ENCODE measurements around the gene IRAK1. TPM values are rescaled to one million over a fixed set of nuclear protein-coding genes. Genes with fewer than 3 reads are reported as not detected.

The IRAK1 gene
- total and polyA plus RNA-seq, 2 of the 13 experiments (the other 11 are each of a cell fraction or from before 2014, with no cell fraction given), result 57.7 to 77.3 TPM

DNA sequence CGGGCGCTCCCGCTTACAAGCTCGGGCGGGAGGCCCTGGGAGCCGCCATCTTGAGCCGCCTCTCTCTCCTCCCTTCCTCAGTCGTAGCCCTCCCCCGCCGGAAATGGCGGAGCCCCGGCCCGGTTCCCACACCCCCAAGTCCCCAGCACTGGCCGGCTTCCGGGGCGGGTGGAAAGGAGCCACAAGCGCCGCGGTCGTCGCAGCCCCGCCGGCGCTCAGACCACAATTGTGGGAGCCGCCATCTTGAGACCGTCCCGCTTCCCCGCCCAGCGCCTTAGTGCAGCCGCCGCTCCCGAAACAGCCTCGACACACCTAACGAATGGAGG, 48.6 kb downstream of the IRAK1 start (continued):
- TF ChIP-seq ZSCAN29 (CRISPR knock-in tag; conservative IDR thresholded peaks at IDR 0.05), result no peak
- no peak for TF ChIP-seq ZFP82 (CRISPR knock-in tag; IDR thresholded peaks at IDR 0.05; ENCODE audit: borderline replicate concordance)
- TF ChIP-seq, protein P1, sequence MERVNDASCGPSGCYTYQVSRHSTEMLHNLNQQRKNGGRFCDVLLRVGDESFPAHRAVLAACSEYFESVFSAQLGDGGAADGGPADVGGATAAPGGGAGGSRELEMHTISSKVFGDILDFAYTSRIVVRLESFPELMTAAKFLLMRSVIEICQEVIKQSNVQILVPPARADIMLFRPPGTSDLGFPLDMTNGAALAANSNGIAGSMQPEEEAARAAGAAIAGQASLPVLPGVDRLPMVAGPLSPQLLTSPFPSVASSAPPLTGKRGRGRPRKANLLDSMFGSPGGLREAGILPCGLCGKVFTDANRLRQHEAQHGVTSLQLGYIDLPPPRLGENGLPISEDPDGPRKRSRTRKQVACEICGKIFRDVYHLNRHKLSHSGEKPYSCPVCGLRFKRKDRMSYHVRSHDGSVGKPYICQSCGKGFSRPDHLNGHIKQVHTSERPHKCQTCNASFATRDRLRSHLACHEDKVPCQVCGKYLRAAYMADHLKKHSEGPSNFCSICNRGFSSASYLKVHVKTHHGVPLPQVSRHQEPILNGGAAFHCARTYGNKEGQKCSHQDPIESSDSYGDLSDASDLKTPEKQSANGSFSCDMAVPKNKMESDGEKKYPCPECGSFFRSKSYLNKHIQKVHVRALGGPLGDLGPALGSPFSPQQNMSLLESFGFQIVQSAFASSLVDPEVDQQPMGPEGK (CRISPR knock-in tag; IDR thresholded peaks at IDR 0.05), result 0 out of 2 replicates have a peak, but pooled peaks have one; percentile 35
- no peak for TF ChIP-seq ZSCAN22 (CRISPR knock-in tag; IDR thresholded peaks at IDR 0.05)
- TF ChIP-seq, protein P2, sequence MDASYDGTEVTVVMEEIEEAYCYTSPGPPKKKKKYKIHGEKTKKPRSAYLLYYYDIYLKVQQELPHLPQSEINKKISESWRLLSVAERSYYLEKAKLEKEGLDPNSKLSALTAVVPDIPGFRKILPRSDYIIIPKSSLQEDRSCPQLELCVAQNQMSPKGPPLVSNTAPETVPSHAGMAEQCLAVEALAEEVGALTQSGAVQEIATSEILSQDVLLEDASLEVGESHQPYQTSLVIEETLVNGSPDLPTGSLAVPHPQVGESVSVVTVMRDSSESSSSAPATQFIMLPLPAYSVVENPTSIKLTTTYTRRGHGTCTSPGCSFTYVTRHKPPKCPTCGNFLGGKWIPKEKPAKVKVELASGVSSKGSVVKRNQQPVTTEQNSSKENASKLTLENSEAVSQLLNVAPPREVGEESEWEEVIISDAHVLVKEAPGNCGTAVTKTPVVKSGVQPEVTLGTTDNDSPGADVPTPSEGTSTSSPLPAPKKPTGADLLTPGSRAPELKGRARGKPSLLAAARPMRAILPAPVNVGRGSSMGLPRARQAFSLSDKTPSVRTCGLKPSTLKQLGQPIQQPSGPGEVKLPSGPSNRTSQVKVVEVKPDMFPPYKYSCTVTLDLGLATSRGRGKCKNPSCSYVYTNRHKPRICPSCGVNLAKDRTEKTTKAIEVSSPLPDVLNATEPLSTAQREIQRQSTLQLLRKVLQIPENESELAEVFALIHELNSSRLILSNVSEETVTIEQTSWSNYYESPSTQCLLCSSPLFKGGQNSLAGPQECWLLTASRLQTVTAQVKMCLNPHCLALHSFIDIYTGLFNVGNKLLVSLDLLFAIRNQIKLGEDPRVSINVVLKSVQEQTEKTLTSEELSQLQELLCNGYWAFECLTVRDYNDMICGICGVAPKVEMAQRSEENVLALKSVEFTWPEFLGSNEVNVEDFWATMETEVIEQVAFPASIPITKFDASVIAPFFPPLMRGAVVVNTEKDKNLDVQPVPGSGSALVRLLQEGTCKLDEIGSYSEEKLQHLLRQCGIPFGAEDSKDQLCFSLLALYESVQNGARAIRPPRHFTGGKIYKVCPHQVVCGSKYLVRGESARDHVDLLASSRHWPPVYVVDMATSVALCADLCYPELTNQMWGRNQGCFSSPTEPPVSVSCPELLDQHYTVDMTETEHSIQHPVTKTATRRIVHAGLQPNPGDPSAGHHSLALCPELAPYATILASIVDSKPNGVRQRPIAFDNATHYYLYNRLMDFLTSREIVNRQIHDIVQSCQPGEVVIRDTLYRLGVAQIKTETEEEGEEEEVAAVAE (CRISPR knock-in tag; IDR thresholded peaks at IDR 0.05; ENCODE audit: borderline replicate concordance), result 0 out of 2 replicates have a peak, but pooled peaks have one; percentile 7
- TF ChIP-seq, protein P3, sequence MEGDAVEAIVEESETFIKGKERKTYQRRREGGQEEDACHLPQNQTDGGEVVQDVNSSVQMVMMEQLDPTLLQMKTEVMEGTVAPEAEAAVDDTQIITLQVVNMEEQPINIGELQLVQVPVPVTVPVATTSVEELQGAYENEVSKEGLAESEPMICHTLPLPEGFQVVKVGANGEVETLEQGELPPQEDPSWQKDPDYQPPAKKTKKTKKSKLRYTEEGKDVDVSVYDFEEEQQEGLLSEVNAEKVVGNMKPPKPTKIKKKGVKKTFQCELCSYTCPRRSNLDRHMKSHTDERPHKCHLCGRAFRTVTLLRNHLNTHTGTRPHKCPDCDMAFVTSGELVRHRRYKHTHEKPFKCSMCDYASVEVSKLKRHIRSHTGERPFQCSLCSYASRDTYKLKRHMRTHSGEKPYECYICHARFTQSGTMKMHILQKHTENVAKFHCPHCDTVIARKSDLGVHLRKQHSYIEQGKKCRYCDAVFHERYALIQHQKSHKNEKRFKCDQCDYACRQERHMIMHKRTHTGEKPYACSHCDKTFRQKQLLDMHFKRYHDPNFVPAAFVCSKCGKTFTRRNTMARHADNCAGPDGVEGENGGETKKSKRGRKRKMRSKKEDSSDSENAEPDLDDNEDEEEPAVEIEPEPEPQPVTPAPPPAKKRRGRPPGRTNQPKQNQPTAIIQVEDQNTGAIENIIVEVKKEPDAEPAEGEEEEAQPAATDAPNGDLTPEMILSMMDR (CRISPR knock-in tag; IDR thresholded peaks at IDR 0.05), result no peak
- TF ChIP-seq STAT5B (CRISPR knock-in tag; IDR thresholded peaks at IDR 0.05), result no peak
- TF ChIP-seq ZNF562 (CRISPR knock-in tag; IDR thresholded peaks at IDR 0.05; ENCODE audit: borderline replicate concordance), result no peak
- no peak for TF ChIP-seq CHD4 (IDR thresholded peaks at IDR 0.05; ENCODE audit: borderline replicate concordance, low read length)
- TF ChIP-seq ZNF331 (CRISPR knock-in tag; IDR thresholded peaks at IDR 0.05), result no peak
- no peak for TF ChIP-seq ZFP62 (CRISPR knock-in tag; IDR thresholded peaks at IDR 0.05)
- TF ChIP-seq SP2 (CRISPR knock-in tag; IDR thresholded peaks at IDR 0.05), result peak; percentile 34
- TF ChIP-seq ZNF224 (CRISPR knock-in tag; IDR thresholded peaks at IDR 0.05), result no peak
- TF ChIP-seq RBFOX2 (IDR thresholded peaks at IDR 0.05; ENCODE audit: low read depth, low read length), result peak; percentile 72
- TF ChIP-seq, protein P4, sequence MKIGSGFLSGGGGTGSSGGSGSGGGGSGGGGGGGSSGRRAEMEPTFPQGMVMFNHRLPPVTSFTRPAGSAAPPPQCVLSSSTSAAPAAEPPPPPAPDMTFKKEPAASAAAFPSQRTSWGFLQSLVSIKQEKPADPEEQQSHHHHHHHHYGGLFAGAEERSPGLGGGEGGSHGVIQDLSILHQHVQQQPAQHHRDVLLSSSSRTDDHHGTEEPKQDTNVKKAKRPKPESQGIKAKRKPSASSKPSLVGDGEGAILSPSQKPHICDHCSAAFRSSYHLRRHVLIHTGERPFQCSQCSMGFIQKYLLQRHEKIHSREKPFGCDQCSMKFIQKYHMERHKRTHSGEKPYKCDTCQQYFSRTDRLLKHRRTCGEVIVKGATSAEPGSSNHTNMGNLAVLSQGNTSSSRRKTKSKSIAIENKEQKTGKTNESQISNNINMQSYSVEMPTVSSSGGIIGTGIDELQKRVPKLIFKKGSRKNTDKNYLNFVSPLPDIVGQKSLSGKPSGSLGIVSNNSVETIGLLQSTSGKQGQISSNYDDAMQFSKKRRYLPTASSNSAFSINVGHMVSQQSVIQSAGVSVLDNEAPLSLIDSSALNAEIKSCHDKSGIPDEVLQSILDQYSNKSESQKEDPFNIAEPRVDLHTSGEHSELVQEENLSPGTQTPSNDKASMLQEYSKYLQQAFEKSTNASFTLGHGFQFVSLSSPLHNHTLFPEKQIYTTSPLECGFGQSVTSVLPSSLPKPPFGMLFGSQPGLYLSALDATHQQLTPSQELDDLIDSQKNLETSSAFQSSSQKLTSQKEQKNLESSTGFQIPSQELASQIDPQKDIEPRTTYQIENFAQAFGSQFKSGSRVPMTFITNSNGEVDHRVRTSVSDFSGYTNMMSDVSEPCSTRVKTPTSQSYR (CRISPR knock-in tag; IDR thresholded peaks at IDR 0.05; ENCODE audit: borderline replicate concordance), result peak; percentile 38; the same call in 1 of the 2 replicates
- TF ChIP-seq, protein P5, sequence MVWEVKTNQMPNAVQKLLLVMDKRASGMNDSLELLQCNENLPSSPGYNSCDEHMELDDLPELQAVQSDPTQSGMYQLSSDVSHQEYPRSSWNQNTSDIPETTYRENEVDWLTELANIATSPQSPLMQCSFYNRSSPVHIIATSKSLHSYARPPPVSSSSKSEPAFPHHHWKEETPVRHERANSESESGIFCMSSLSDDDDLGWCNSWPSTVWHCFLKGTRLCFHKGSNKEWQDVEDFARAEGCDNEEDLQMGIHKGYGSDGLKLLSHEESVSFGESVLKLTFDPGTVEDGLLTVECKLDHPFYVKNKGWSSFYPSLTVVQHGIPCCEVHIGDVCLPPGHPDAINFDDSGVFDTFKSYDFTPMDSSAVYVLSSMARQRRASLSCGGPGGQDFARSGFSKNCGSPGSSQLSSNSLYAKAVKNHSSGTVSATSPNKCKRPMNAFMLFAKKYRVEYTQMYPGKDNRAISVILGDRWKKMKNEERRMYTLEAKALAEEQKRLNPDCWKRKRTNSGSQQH (CRISPR knock-in tag; IDR thresholded peaks at IDR 0.05; ENCODE audit: low read depth), result no peak
- TF ChIP-seq ZNF234 (CRISPR knock-in tag; conservative IDR thresholded peaks at IDR 0.05), result no peak
- no peak for TF ChIP-seq ZKSCAN8 (CRISPR knock-in tag; IDR thresholded peaks at IDR 0.05; ENCODE audit: borderline replicate concordance)
- no peak for TF ChIP-seq SNRNP70 (IDR thresholded peaks at IDR 0.05; ENCODE audit: low read depth, low read length)

All from HepG2 (cell line).